Left lung (tissue), 10 donors: Measurements from ENCODE around the gene ANKRD30B. TPM values are rescaled to one million over a fixed set of nuclear protein-coding genes. Genes with fewer than 3 reads are reported as not detected.
"Not testable (repeated sequence)": the region's sequence is repeated elsewhere in the genome, so short reads cannot be mapped to it uniquely, and the experiment has no call there.

Experiments
- ATAC-seq: fragments of 200-7000 bp; cut with Tn5 transposase; one replicate; pipeline ENCODE4 v1.9.1; 2020; ENCODE audit warnings: moderate library complexity
- DNase-seq, 4 donors: peaks; one replicate each; pipeline ENCODE4 v3.0.0-alpha.2; 2013 to 2020
- H3K27ac ChIP-seq, 2 donors: fragments of 200-600 bp; sonication (generic) in 1 of 2; one replicate each; pipeline versions ENCODE4 v1.5.0 to v1.8.0; 2020 to 2021
- H3K27me3 ChIP-seq, 2 donors: fragments of 200-600 bp; sonication (generic) in 1 of 2; one replicate each; pipeline versions ENCODE4 v1.5.0 to v1.8.0; 2020 to 2021
- H3K36me3 ChIP-seq, 2 donors: fragments of 200-600 bp; sonication (generic) in 1 of 2; one replicate each; pipeline versions ENCODE4 v1.5.0 to v1.8.0; 2020 to 2021
- H3K4me1 ChIP-seq, 2 donors: fragments of 200-600 bp; one replicate each; pipeline ENCODE4 v1.8.0; 2021
- H3K4me3 ChIP-seq, 2 donors: fragments of 200-600 bp; sonication (generic) in 1 of 2; one replicate each; pipeline versions ENCODE4 v1.5.0 to v1.8.0; 2020 to 2021; ENCODE audit warnings: mild to moderate bottlenecking in 1 of 2
- H3K9me3 ChIP-seq, 2 donors: fragments of 200-600 bp; sonication (generic) in 1 of 2; one replicate each; pipeline versions ENCODE4 v1.5.0 to v1.8.0; 2020 to 2021
- intact Hi-C, 2 donors: fragments of 100-400 bp; cut with DNase I; formaldehyde crosslinking; loops; one replicate each; pipeline versions ENCODE4 v1.11.2 to v1.14.2; 2022
- microRNA-seq, 2 donors: library from miRNA; unstranded; fragments of <30 nt; microRNA quantifications; one replicate each; pipeline ENCODE4, GENCODE V29; 2019
- polyA plus RNA-seq, 6 donors: library from polyadenylated mRNA; unstranded; fragments of 120-200 nt; gene quantifications; one replicate each; pipeline ENCODE4 v1.2.1, GENCODE V29; 2013; ENCODE audit not compliant: insufficient read length in 6 of 6
- total RNA-seq, 2 donors: library from RNA; stranded (reverse); fragmentation: NEBNext Ultra II Directional; extraction: Animal tissue kit (Norgen Biotek cat#: 25700); gene quantifications; one replicate each; pipeline ENCODE4 v1.2.1, GENCODE V29; 2021
- TF ChIP-seq, protein P1 (sequence below), 2 donors: fragments of 200-600 bp; sonication (generic) in 1 of 2; IDR thresholded peaks; one replicate each; pipeline versions ENCODE4 v1.5.0 to v1.8.0; 2021; ENCODE audit warnings: antibody characterized with exemption in 2 of 2
- donor health status: DM: no; HTN: yes; CAD: no.
- donor health status: DM: no; HTN: no; CAD: no.

Gene ANKRD30B
- total and polyA plus RNA-seq, 8 donors, result 0.06 to 0.23 TPM; not detected in 6

DNA sequence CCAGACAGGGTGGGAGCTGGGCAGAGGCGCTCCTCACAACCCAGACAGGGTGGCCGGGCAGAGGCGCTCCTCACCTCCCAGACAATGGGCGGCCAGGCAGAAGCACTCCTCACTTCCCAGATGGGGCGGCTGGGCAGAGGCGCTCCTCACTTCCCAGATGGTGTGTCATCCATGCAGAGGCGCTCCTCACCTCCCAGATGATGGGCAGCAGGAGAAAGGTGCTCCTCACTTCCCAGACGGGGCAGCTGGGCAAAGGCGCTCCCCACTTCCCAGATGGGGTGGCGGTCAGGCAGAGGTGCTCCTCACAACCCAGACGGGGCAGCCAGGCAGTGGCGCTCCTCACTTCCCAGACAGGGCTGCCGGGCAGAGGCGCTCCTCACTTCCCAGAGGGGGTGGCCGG is 112.0 kb downstream of the ANKRD30B start:
- ATAC-seq, H3K36me3 ChIP-seq, H3K9me3 ChIP-seq, H3K4me3 ChIP-seq, intact Hi-C loops, H3K27me3 ChIP-seq, H3K4me1 ChIP-seq, H3K27ac ChIP-seq: not testable (repeated sequence)
- DNase-seq, result peak in 1 of 4 donors; percentile 45

DNA sequence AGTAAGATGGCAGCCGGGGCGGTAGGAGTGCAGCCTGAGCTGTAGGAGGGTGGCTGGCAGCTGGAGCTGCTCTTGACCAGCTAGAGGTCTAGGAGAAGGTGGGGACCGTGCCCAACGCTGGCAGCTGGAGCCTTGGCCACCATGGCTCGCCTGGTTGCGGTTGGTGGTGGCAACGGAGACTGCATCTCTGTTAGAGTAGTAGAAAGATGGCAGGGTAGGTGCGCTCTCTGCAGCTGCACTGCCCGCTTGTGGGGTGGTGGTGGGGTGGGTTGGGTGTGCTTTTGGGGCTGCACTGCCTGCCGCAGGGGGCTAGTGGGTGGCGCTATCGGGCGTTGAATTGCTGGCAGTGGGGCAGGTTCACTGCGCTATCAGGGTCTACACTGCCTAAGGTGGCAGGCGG is 118.5 kb downstream of the ANKRD30B start:
- peak in 1 of 4 donors; percentile 69 for DNase-seq
- H3K9me3 ChIP-seq, H3K27me3 ChIP-seq, H3K27ac ChIP-seq, ATAC-seq, H3K36me3 ChIP-seq, intact Hi-C loops, H3K4me3 ChIP-seq, H3K4me1 ChIP-seq: not testable (repeated sequence)

DNA sequence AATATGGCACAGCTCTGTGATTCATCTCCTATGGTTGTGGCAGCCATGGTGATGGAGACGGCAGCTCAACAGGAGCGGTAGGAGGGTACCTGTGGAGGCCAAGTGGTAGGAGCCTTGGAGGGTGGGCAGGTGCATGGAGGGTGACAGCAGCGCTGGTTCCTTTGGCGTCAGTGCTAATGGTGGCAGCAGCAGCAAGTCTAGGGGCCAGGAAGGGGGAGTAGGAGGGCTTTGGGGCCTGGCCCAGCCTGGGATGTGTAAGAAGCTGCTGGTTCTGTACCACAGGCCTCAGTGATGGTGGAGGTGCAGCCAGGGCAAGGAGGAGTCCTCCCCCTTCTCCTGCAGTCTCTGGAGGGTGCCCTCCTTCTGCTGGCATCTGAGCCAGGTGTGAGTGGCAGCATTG is 120.0 kb downstream of the ANKRD30B start:
- ATAC-seq, H3K27ac ChIP-seq, intact Hi-C loops, H3K4me1 ChIP-seq, H3K36me3 ChIP-seq, H3K4me3 ChIP-seq, DNase-seq, H3K9me3 ChIP-seq, H3K27me3 ChIP-seq: not testable (repeated sequence)

DNA sequence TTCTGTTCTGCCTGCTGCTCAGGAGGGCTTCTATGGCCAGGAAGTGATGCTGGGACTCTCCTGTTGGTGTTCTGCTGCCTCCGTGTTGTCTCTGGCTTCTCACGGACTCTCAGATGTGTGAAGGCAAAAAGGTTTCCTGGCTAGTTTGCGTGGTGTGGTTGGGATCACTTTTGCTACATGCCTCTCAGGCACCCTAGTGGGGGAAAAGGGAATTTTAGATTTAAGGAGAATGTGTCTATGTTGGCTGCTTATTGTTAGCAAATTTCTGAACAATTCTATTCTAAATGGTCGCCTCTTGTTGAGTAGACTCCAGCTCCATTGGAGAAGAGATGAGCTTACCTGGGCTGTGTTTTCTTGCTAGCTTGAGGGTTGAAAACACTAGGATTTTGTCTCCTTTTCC is 120.9 kb downstream of the ANKRD30B start:
- intact Hi-C loops, DNase-seq, H3K9me3 ChIP-seq, H3K27me3 ChIP-seq, H3K4me3 ChIP-seq, H3K36me3 ChIP-seq, ATAC-seq, H3K27ac ChIP-seq, H3K4me1 ChIP-seq: not testable (repeated sequence)

DNA sequence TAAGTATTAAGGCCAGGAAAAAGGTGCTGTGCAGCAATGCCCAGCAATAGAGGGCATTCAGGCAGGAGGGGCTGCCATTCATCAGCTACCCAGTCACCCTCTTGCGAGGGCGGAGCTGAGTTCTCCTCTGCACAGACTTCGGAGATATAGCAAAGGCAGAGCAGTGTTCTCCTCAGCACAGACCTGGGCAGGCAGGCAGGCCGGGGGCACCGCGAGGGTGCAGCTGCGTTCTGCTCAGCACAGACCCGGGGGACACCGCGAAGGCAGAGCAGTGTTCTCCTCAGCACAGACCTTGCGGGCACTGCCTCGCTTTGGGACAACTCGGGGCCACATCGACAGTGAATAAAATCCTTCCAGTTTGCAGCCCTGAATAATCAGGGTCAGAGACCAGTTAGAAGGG is 130.9 kb downstream of the ANKRD30B start:
- H3K36me3 ChIP-seq, H3K4me3 ChIP-seq, H3K27ac ChIP-seq, H3K4me1 ChIP-seq, ATAC-seq, H3K9me3 ChIP-seq, H3K27me3 ChIP-seq, intact Hi-C loops: not testable (repeated sequence)
- peak in 1 of 4 donors; percentile 33 for DNase-seq

DNA sequence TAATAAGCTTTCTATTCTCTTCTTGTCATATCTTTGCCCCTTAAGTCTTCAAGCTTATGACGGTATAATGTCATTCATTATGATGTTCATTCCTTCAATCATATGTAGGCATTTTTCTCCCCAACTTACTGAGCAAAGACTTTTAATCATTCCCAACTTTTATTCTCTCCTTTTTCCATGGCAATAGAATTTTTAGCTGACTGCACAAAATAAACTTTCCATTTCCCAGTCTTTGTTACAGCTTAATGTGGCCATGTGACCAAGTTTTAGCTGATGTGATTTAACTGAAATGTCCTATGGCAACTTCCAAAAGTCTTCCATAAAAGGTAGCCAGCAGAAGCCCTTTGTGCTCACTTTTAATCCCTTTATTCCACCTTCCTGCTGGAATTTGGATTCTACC is 152.5 kb downstream of the ANKRD30B start:
- no peak for ATAC-seq
- TF ChIP-seq, protein P1, sequence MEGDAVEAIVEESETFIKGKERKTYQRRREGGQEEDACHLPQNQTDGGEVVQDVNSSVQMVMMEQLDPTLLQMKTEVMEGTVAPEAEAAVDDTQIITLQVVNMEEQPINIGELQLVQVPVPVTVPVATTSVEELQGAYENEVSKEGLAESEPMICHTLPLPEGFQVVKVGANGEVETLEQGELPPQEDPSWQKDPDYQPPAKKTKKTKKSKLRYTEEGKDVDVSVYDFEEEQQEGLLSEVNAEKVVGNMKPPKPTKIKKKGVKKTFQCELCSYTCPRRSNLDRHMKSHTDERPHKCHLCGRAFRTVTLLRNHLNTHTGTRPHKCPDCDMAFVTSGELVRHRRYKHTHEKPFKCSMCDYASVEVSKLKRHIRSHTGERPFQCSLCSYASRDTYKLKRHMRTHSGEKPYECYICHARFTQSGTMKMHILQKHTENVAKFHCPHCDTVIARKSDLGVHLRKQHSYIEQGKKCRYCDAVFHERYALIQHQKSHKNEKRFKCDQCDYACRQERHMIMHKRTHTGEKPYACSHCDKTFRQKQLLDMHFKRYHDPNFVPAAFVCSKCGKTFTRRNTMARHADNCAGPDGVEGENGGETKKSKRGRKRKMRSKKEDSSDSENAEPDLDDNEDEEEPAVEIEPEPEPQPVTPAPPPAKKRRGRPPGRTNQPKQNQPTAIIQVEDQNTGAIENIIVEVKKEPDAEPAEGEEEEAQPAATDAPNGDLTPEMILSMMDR (IDR thresholded peaks at IDR 0.05), result no peak
- intact Hi-C loops, result no loop called here
- Histone ChIP-seq H3K27ac (no peak overlapping the region), H3K4me3 (no peak overlapping the region), H3K36me3 (no peaks in the 10 kb centered on the region), H3K9me3 (no peaks in the 10 kb centered on the region), H3K4me1 (no peaks in the 10 kb centered on the region), H3K27me3 (no peaks in the 10 kb centered on the region)
- no peak for DNase-seq

Small RNA genes lying within 50 kb of the gene (microRNA-seq; reads per million reads assigned to microRNA genes)
- gene MIR3156-2, result 0 reads per million in 2 donors

Other genes starting within 250 kb of the ANKRD30B start
- gene POTEC, start 204.6 kb upstream of the ANKRD30B start, total RNA-seq, result not detected
- gene POTEC, start 204.6 kb upstream of the ANKRD30B start, polyA plus RNA-seq, result under 1 TPM in 4 of 6 donors, not detected in 2; 0.03 to 0.06 (median 0.04) TPM